OCI-LY7 (cell line): ENCODE data around the gene CLCN5.

Experiments
- CTCF ChIP-seq: fragments of 200-600 bp; sonication (generic); conservative IDR thresholded peaks from 2 replicates; pipeline ENCODE4 v1.5.1; 2014; ENCODE audit warnings: mild to moderate bottlenecking, antibody characterized with exemption, low read length, moderate library complexity, mixed read lengths
- EZH2phosphoT487 ChIP-seq: fragments of 200-600 bp; sonication (generic); IDR thresholded peaks from 2 replicates; pipeline ENCODE4 v1.6.1; 2018; ENCODE audit warnings: low read depth, borderline replicate concordance, mild to moderate bottlenecking, mixed run types, antibody characterized with exemption, low read length, moderate library complexity, mixed read lengths

- TF ChIP-seq CTCF (no peak), EZH2phosphoT487 (no peak)
These were observed 2.8 kb downstream of the CLCN5 start for GRCh38 chrX:49925176-49925575.
